Kidney (tissue), 22 donors: ENCODE results near the gene FOXL2. TPM values are rescaled to one million over a fixed set of nuclear protein-coding genes. Genes with fewer than 3 reads are reported as not detected.

Source experiments
- DNase-seq, 5 donors: peaks; one replicate each; pipeline ENCODE4 v3.0.0-alpha.2; 2013 to 2020
- FAIRE-seq: peaks from 2 replicates; lab custom pipeline; 2012; peaks lifted over from hg19 to GRCh38; lab: Jason Lieb, UNC
- H3K27ac ChIP-seq, 2 donors: one replicate each; pipeline ENCODE4 v1.7.0; 2013; ENCODE audit warnings: low read depth in 2 of 2, low read length in 2 of 2, inconsistent platforms in 1 of 2
- H3K27me3 ChIP-seq: one replicate; pipeline ENCODE4 v1.7.1; 2013; ENCODE audit warnings: low read length, inconsistent platforms; ENCODE audit not compliant: control insufficient read depth, insufficient read depth
- H3K36me3 ChIP-seq, 3 donors: one replicate each; pipeline versions ENCODE4 v1.7.0 to v1.7.1; 2013; ENCODE audit warnings: low read length in 3 of 3, control low read depth in 1 of 3, inconsistent platforms in 1 of 3; ENCODE audit not compliant: insufficient read depth in 3 of 3, control insufficient read depth in 2 of 3
- H3K4me1 ChIP-seq, 3 donors: one replicate each; pipeline versions ENCODE4 v1.7.0 to v1.7.1; 2013; ENCODE audit warnings: low read length in 3 of 3, inconsistent platforms in 1 of 3, low read depth in 1 of 3; ENCODE audit not compliant: control insufficient read depth in 2 of 3, insufficient read depth in 2 of 3
- H3K4me3 ChIP-seq, 3 donors: one replicate each; pipeline versions ENCODE4 v1.7.0 to v1.8.1; 2013; ENCODE audit warnings: low read length in 3 of 3, control low read depth in 1 of 3, inconsistent platforms in 1 of 3
- H3K9ac ChIP-seq, 3 donors: one replicate each; pipeline versions ENCODE4 v1.7.0 to v1.7.1; 2013; ENCODE audit warnings: low read length in 3 of 3, control low read depth in 1 of 3, inconsistent platforms in 1 of 3
- H3K9me3 ChIP-seq, 3 donors: one replicate each; pipeline versions ENCODE4 v1.7.0 to v1.7.1; 2013; ENCODE audit warnings: low read length in 3 of 3, control low read depth in 1 of 3, inconsistent platforms in 1 of 3; ENCODE audit not compliant: control insufficient read depth in 2 of 3, insufficient read depth in 1 of 3
- CTCF ChIP-seq: IDR thresholded peaks from 3 replicates; pipeline ENCODE4 v1.5.1; 2012; ENCODE audit warnings: mild to moderate bottlenecking, moderate library complexity, borderline replicate concordance; ENCODE audit not compliant: insufficient read depth; ENCODE audit errors: extremely low read depth
- intact Hi-C: fragments of 100-400 bp; cut with DNase I; formaldehyde crosslinking; loops from one replicate; pipeline ENCODE4 v1.11.1; 2022
- long read RNA-seq, 10 donors: library from polyadenylated mRNA in 1 of 10; unstranded in 1 of 10; transcript quantifications; one replicate each; pipeline ENCODE4 v2.0.0 and lab custom pipeline, GENCODE V29; 2021 to 2026
- polyA plus RNA-seq: library from polyadenylated mRNA; stranded (reverse); fragments of 350-450 nt; fragmentation: Illumina TruSeq; extraction: RNeasy Lipid Tissue Mini Kit (QIAGEN cat#74804); gene quantifications from one replicate; pipeline ENCODE4 v1.2.3, GENCODE V29; 2014; ENCODE audit warnings: low read depth, low replicate concordance; ENCODE audit not compliant: insufficient read depth
- total RNA-seq: library from RNA; stranded (reverse); fragmentation: NEBNext Ultra II Directional; extraction: Animal tissue kit (Norgen Biotek cat#: 25700); gene quantifications from one replicate; pipeline ENCODE4 v1.2.1, GENCODE V29; 2021
- donor health status: control.
- donor health status: control.
- donor health status: control.
- donor health status: control.
- donor health status: control.
- donor health status: DM: yes; HTN: yes; CAD: no.
- donor health status: Normal renal cell carcinoma (clear cell type).

The FOXL2 gene
- total RNA-seq: not detected
- polyA plus RNA-seq: not detected
- long read RNA-seq, donor 1: 0 reads
- long read RNA-seq, donor 2: 0 reads
- long read RNA-seq, donor 3: 0 reads
- long read RNA-seq, donor 4: 0 reads
- long read RNA-seq, donor 5: 0 reads
- long read RNA-seq, donor 6: 0 reads
- long read RNA-seq, donor 7: 0 reads
- long read RNA-seq, donor 8: 0 reads
- long read RNA-seq, donor 9: 0 reads
- long read RNA-seq, donor 10: 0 reads

- Histone ChIP-seq H3K9me3 (no peaks in the 10 kb centered on the region), H3K4me3 (no peak within 1 kb of the TSS), H3K4me1 (peaks cover 0 to 20% (median 0%) of the 10 kb centered on the region in 3 donors), H3K27me3 (peaks cover 66% of the 10 kb centered on the region), H3K9ac (no peak within 1 kb of the TSS), H3K36me3 (no peaks in the 10 kb centered on the region), H3K27ac (no peak within 1 kb of the TSS)
- no peak for TF ChIP-seq CTCF
- intact Hi-C loops: no loop called here
- DNase-seq (peak in 4 of 5 donors; percentile 60 to 78 (median 72)), FAIRE-seq (no peak)
These were observed at the start of gene FOXL2, which contains the start of gene FOXL2NB for GRCh38 chr3:138946663-138947494. FOXL2 (minus strand) TSS chr3:138947137; CDS start chr3:138946722, 415 bp downstream. FOXL2NB (plus strand) TSS chr3:138947217; CDS start chr3:138947365, 148 bp downstream.

GRCh38 chr3:138995706-138996105 lies 48.8 kb upstream of the FOXL2 start:
- intact Hi-C loops: no loop called here
- no peak overlapping the region for H3K27ac ChIP-seq
- no peaks in the 10 kb centered on the region for H3K36me3 ChIP-seq
- no peak overlapping the region for H3K4me3 ChIP-seq
- FAIRE-seq (no peak), DNase-seq (no peak)
- H3K4me1 ChIP-seq: no peaks in the 10 kb centered on the region
- no peak for TF ChIP-seq CTCF
- no peaks in the 10 kb centered on the region for H3K27me3 ChIP-seq
- H3K9me3 ChIP-seq: peaks cover 0 to 3% (median 0%) of the 10 kb centered on the region in 3 donors
- no peak overlapping the region for H3K9ac ChIP-seq

- DNase-seq (no peak), FAIRE-seq (no peak)
- TF ChIP-seq CTCF: no peak
- H3K9me3 ChIP-seq: no peaks in the 10 kb centered on the region
- intact Hi-C loops: no loop called here
- no peak overlapping the region for H3K9ac ChIP-seq
- H3K36me3 ChIP-seq: no peaks in the 10 kb centered on the region
- H3K27ac ChIP-seq: no peak overlapping the region
- no peaks in the 10 kb centered on the region for H3K4me1 ChIP-seq
- H3K4me3 ChIP-seq: no peak overlapping the region
- H3K27me3 ChIP-seq: no peaks in the 10 kb centered on the region
These were observed 40.2 kb upstream of the FOXL2 start for GRCh38 chr3:138987181-138987580.
